Measurements from ENCODE around the gene CCDC3.
A peak's percentile ranks its signal among the peaks of the same experiment; 100 is the strongest.

The CCDC3 gene

GRCh38 chr10:12960334-12960898 lies 41.1 kb downstream of the CCDC3 start:
- Histone ChIP-seq H3K4me1 (ENCODE audit: control insufficient read depth, low read depth, low read length) (no peaks in the 10 kb centered on the region), H3K4me3 (ENCODE audit: low read length) (no peak overlapping the region), H3K27ac (ENCODE audit: low read length) (no peak overlapping the region), H3K36me3 (ENCODE audit: control insufficient read depth, low read depth, low read length) (no peaks in the 10 kb centered on the region), H3K27me3 (ENCODE audit: control insufficient read depth, insufficient read depth, low read length) (no peaks in the 10 kb centered on the region), H3K9me3 (ENCODE audit: control insufficient read depth, low read depth, low read length) (no peaks in the 10 kb centered on the region), H3K9ac (ENCODE audit: low read length) (no peak overlapping the region)

GRCh38 chr10:12958546-12959110 lies 42.9 kb downstream of the CCDC3 start:
- Histone ChIP-seq H3K9me3 (ENCODE audit: control insufficient read depth, low read depth, low read length) (peaks cover 6% of the 10 kb centered on the region), H3K9ac (ENCODE audit: low read length) (no peak overlapping the region), H3K36me3 (ENCODE audit: control insufficient read depth, low read depth, low read length) (no peaks in the 10 kb centered on the region), H3K27me3 (ENCODE audit: control insufficient read depth, insufficient read depth, low read length) (no peaks in the 10 kb centered on the region), H3K27ac (ENCODE audit: low read length) (no peak overlapping the region), H3K4me3 (ENCODE audit: low read length) (no peak overlapping the region), H3K4me1 (ENCODE audit: control insufficient read depth, low read depth, low read length) (no peaks in the 10 kb centered on the region)

- Histone ChIP-seq H3K27me3 (ENCODE audit: control insufficient read depth, insufficient read depth, low read length) (no peaks in the 10 kb centered on the region), H3K9ac (ENCODE audit: low read length) (no peak overlapping the region), H3K4me1 (ENCODE audit: control insufficient read depth, low read depth, low read length) (no peaks in the 10 kb centered on the region), H3K36me3 (ENCODE audit: control insufficient read depth, low read depth, low read length) (no peaks in the 10 kb centered on the region), H3K27ac (ENCODE audit: low read length) (no peak overlapping the region), H3K4me3 (ENCODE audit: low read length) (no peak overlapping the region), H3K9me3 (ENCODE audit: control insufficient read depth, low read depth, low read length) (peaks cover 11% of the 10 kb centered on the region)
These were observed 44.4 kb downstream of the CCDC3 start for GRCh38 chr10:12957081-12957480.

- Histone ChIP-seq H3K27me3 (ENCODE audit: control insufficient read depth, insufficient read depth, low read length) (no peaks in the 10 kb centered on the region), H3K36me3 (ENCODE audit: control insufficient read depth, low read depth, low read length) (no peaks in the 10 kb centered on the region), H3K9me3 (ENCODE audit: control insufficient read depth, low read depth, low read length) (peaks cover 11% of the 10 kb centered on the region), H3K27ac (ENCODE audit: low read length) (no peak overlapping the region), H3K9ac (ENCODE audit: low read length) (no peak overlapping the region), H3K4me1 (ENCODE audit: control insufficient read depth, low read depth, low read length) (no peaks in the 10 kb centered on the region), H3K4me3 (ENCODE audit: low read length) (no peak overlapping the region)
These were observed 46.6 kb downstream of the CCDC3 start for GRCh38 chr10:12954866-12955265.

- no peaks in the 10 kb centered on the region for H3K36me3 ChIP-seq (ENCODE audit: control insufficient read depth, low read depth, low read length)
- no peaks in the 10 kb centered on the region for H3K4me1 ChIP-seq (ENCODE audit: control insufficient read depth, low read depth, low read length)
- no peak overlapping the region for H3K4me3 ChIP-seq (ENCODE audit: low read length)
- no peak overlapping the region for H3K27ac ChIP-seq (ENCODE audit: low read length)
- peaks cover 11% of the 10 kb centered on the region for H3K9me3 ChIP-seq (ENCODE audit: control insufficient read depth, low read depth, low read length)
- no peak overlapping the region for H3K9ac ChIP-seq (ENCODE audit: low read length)
- no peaks in the 10 kb centered on the region for H3K27me3 ChIP-seq (ENCODE audit: control insufficient read depth, insufficient read depth, low read length)
These were observed 50.9 kb downstream of the CCDC3 start for GRCh38 chr10:12950583-12951128.

GRCh38 chr10:12949248-12949647 lies 52.3 kb downstream of the CCDC3 start:
- H3K9me3 ChIP-seq (ENCODE audit: control insufficient read depth, low read depth, low read length), result peaks cover 7% of the 10 kb centered on the region
- no peak overlapping the region for H3K4me3 ChIP-seq (ENCODE audit: low read length)
- H3K27me3 ChIP-seq (ENCODE audit: control insufficient read depth, insufficient read depth, low read length), result no peaks in the 10 kb centered on the region
- H3K27ac ChIP-seq (ENCODE audit: low read length), result no peak overlapping the region
- H3K36me3 ChIP-seq (ENCODE audit: control insufficient read depth, low read depth, low read length), result no peaks in the 10 kb centered on the region
- H3K4me1 ChIP-seq (ENCODE audit: control insufficient read depth, low read depth, low read length), result no peaks in the 10 kb centered on the region
- H3K9ac ChIP-seq (ENCODE audit: low read length), result no peak overlapping the region

- no peak overlapping the region for H3K27ac ChIP-seq (ENCODE audit: low read length)
- peaks cover 7% of the 10 kb centered on the region for H3K4me1 ChIP-seq (ENCODE audit: control insufficient read depth, low read depth, low read length)
These were observed 53.8 kb downstream of the CCDC3 start for GRCh38 chr10:12947741-12948140.

GRCh38 chr10:12946372-12946771 lies 55.1 kb downstream of the CCDC3 start:
- no peak overlapping the region for H3K9ac ChIP-seq (ENCODE audit: low read length)
- H3K9me3 ChIP-seq (ENCODE audit: control insufficient read depth, low read depth, low read length), result no peaks in the 10 kb centered on the region
- H3K36me3 ChIP-seq (ENCODE audit: control insufficient read depth, low read depth, low read length), result no peaks in the 10 kb centered on the region
- H3K27me3 ChIP-seq (ENCODE audit: control insufficient read depth, insufficient read depth, low read length), result no peaks in the 10 kb centered on the region
- H3K27ac ChIP-seq (ENCODE audit: low read length), result no peak overlapping the region
- peaks cover 7% of the 10 kb centered on the region for H3K4me1 ChIP-seq (ENCODE audit: control insufficient read depth, low read depth, low read length)
- no peak overlapping the region for H3K4me3 ChIP-seq (ENCODE audit: low read length)

More at GRCh38 chr10:12947741-12948140, 53.8 kb downstream of the CCDC3 start:
- Histone ChIP-seq H3K27me3 (ENCODE audit: control insufficient read depth, insufficient read depth, low read length) (no peaks in the 10 kb centered on the region), H3K9me3 (ENCODE audit: control insufficient read depth, low read depth, low read length) (no peaks in the 10 kb centered on the region), H3K4me3 (ENCODE audit: low read length) (no peak overlapping the region), H3K9ac (ENCODE audit: low read length) (no peak overlapping the region), H3K36me3 (ENCODE audit: control insufficient read depth, low read depth, low read length) (no peaks in the 10 kb centered on the region)

- Histone ChIP-seq H3K9me3 (ENCODE audit: control insufficient read depth, low read depth, low read length) (no peaks in the 10 kb centered on the region), H3K4me3 (ENCODE audit: low read length) (no peak overlapping the region), H3K27ac (ENCODE audit: low read length) (no peak overlapping the region), H3K9ac (ENCODE audit: low read length) (no peak overlapping the region), H3K4me1 (ENCODE audit: control insufficient read depth, low read depth, low read length) (peaks cover 7% of the 10 kb centered on the region), H3K27me3 (ENCODE audit: control insufficient read depth, insufficient read depth, low read length) (no peaks in the 10 kb centered on the region), H3K36me3 (ENCODE audit: control insufficient read depth, low read depth, low read length) (no peaks in the 10 kb centered on the region)
These were observed 55.7 kb downstream of the CCDC3 start for GRCh38 chr10:12945690-12946359.

GRCh38 chr10:12944931-12945330 lies 56.6 kb downstream of the CCDC3 start:
- Histone ChIP-seq H3K36me3 (ENCODE audit: control insufficient read depth, low read depth, low read length) (no peaks in the 10 kb centered on the region), H3K9ac (ENCODE audit: low read length) (no peak overlapping the region), H3K4me1 (ENCODE audit: control insufficient read depth, low read depth, low read length) (peaks cover 7% of the 10 kb centered on the region), H3K9me3 (ENCODE audit: control insufficient read depth, low read depth, low read length) (no peaks in the 10 kb centered on the region), H3K27me3 (ENCODE audit: control insufficient read depth, insufficient read depth, low read length) (no peaks in the 10 kb centered on the region), H3K27ac (ENCODE audit: low read length) (no peak overlapping the region), H3K4me3 (ENCODE audit: low read length) (no peak overlapping the region)

- H3K9me3 ChIP-seq (ENCODE audit: control insufficient read depth, low read depth, low read length), result no peaks in the 10 kb centered on the region
- H3K9ac ChIP-seq (ENCODE audit: low read length), result no peak overlapping the region
- peak overlapping the region; percentile 2 for H3K27ac ChIP-seq (ENCODE audit: low read length)
- no peaks in the 10 kb centered on the region for H3K27me3 ChIP-seq (ENCODE audit: control insufficient read depth, insufficient read depth, low read length)
- H3K36me3 ChIP-seq (ENCODE audit: control insufficient read depth, low read depth, low read length), result no peaks in the 10 kb centered on the region
- peaks cover 7% of the 10 kb centered on the region for H3K4me1 ChIP-seq (ENCODE audit: control insufficient read depth, low read depth, low read length)
- H3K4me3 ChIP-seq (ENCODE audit: low read length), result no peak overlapping the region
These were observed 58.1 kb downstream of the CCDC3 start for GRCh38 chr10:12943425-12943824.

Data from iPS-18a (cell line).